GM19397 (cell line): ENCODE measurements around the gene GOLT1A.

Experiments
- ATAC-seq: cut with Tn5 transposase; IDR thresholded peaks from one replicate; pipeline ENCODE4 v1.9.1; 2021; ENCODE audit warnings: mild to moderate bottlenecking, moderate library complexity; ENCODE audit not compliant: unreplicated experiment

GOLT1A gene

DNA sequence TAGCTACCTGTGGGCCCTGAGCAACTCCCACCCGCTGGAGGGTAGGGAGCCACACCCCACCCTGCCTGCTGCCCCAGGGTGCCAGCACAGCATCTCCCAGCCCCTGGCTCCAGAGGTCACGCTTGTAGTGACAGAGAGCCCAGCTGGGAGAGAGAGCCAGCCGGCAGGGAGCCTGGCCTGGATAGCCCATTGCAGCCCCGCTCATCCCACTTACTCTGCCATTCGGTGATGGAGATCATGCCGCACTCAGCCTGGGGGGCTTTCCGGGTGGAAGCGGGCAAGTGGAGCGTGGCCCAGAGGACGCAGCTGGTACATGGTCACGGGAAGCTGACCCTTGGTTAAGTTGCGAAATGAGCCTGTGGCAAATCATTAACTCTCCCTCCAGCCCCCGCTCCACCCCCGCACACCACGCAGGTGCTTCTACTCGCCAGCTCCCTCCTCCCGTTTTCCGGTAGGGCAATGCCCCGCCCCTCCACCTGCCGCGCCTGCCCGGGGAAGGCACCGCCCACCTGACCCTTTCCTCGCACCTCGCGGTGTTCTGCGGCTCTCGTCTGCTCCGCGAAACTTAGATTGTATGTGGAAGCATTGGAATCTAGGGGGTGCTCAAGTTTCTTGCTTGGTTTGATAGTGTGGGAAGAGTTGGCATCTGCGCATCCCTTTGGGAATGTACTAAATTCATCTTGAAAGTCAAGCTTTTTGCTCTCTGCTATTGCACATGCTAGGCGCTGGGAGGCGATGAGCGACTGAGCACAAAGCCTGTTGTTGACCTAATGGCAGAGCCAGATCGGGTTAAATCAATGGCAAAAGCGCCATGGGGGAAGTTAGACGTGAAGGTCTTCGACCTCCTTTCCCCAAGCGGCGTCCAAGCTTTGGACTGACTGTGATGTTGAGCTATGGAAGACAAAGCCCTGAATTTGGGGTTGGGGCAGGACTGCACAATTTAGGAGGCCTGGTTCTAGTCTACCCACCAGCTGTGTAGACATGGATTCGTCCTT lies at the start of gene GOLT1A:
GOLT1A (minus strand) TSS at position 321 of the 995 bp plus-strand sequence; CDS start at position 239, 82 bp downstream.
- ATAC-seq = peak; percentile 72

DNA sequence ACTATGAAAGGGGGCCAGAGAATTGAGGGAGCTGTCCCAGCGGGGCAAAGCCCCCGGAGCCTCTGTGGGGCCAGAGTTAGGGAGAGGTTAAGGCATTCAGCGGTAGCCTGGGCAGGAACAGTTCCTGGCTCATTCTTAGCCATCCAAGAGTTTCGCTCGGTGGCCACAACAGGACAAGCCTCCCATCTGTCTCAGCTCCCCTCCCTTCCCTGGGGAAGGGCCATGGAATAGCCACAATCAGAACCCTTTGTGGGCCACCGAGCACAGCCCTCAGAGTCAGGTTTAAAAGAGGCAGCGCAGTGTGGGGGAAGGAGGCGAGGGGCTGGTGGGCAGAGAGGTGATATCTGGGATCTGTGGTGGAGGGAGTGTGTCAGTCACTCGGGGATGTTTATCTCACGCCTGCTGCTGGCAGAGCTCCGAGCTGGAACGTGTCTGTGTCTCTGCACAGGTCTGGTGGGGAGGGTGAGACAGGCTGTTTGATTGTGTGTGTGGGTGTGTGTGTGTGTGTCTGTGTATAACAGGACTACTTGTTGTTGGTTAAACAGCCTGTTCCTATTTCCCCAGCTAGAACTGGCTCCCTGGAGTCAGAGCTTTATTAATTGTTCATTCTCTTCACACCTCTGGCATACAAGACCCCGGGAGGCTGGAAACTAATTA lies 49.6 kb upstream of the GOLT1A start:
- no peak for ATAC-seq

GRCh38 chr1:204262506-204263253 lies 48.9 kb upstream of the GOLT1A start:
- ATAC-seq = no peak

DNA sequence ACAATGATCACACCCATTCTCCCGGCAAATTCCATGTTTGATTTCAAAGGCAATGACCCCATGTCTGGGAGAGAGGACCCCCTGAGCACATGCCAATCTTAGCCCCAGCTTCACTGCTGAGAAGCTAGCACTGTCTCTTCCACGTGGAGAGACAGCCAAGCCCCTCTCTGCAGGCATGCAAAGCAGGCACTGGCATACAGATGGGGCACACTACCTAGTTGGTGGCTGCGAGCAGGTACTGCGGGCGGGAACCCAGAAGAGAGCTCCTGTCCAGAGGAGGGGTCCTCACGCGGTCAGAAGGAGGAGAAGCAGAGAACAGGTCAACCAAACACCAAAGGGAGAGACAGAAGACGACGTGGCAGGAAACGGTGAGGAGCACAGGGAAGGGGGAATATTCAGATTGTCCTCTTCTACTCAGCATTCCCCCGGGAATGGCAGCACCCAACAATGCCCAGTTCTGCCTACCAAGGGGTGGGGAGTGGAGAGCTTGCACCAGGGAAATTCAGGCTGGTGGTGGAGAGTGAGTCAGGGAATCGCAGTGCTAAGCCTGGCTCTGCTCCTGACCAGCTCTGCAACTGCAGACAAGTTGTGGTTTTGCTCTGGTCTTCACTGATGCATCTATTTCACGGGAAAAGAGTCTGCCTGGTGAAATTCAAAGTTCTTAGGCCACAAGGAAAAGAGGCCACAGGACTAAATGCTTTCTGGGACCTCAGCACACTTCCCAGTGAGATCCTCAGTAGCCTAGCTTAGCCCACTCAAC lies 48.1 kb upstream of the GOLT1A start:
- ATAC-seq = no peak

DNA sequence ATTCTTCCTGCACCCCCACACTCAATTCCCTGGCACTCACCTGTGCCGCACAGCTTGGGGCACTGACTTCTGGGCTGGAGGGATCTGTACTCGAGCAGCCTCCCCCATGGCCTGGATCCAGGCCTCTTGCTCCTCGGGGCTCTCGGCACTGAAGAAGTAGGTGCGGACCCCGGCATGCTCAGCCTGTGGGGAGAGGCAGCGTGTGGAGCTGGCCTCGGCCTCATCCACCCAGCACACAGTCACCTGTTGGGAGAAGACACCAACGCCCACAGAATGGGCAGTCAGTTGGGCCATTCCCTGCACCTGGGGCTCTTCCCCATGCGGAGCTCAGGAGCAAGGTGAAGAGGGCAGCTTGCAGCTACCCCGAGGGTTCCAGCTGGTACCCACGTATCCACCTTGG lies 47.5 kb upstream of the GOLT1A start:
- ATAC-seq = no peak

DNA sequence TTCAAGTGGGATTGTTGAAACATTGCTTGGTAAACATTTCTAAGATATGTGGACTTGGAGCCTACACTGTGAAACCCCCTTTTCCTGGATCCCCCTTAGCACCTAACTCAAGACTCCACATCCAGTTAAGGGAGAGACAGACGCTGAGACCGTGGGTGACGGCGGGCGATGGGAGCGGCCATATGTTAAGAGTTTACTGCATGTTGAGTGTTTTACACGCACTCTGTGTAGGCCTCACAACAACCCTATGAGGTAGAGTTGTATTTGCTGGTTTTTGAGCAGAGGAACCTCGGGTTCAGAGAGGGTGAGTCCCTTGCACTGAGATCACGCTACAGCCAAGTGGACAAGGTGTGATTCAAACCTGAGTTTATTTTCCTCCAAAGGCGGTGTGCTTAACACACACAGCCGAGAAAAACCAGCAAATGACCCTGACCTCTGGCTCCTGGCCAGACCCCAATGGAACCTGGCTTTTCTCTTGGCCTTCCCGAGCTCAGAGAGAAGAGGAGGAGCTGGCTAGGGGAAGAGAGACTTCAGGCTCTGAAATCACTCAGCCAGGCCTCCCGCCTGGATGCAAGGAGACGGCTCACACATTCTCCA lies 46.9 kb upstream of the GOLT1A start:
- ATAC-seq = no peak

DNA sequence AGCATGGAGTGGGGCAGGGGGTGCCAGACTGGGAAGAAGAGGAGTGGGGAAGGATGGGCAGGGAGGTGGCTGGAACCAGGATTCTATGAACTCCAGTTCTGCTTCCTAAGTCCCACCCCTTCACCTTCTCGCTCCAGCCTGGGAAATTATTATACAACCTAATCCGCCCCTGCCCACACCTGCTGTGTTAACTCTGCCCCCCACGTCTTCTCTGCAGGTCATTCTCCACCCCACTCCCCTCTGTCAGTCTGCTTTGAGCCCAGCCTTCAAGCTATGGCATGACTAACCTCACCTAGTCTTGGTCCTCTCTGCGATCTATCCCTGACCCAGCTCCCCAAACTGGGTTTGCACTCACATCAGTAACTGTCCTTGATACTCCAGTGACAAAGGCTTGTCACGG lies 46.0 kb upstream of the GOLT1A start:
- no peak for ATAC-seq

- no peak for ATAC-seq
Observed at GRCh38 chr1:204259196-204259595, 45.4 kb upstream of the GOLT1A start.

DNA sequence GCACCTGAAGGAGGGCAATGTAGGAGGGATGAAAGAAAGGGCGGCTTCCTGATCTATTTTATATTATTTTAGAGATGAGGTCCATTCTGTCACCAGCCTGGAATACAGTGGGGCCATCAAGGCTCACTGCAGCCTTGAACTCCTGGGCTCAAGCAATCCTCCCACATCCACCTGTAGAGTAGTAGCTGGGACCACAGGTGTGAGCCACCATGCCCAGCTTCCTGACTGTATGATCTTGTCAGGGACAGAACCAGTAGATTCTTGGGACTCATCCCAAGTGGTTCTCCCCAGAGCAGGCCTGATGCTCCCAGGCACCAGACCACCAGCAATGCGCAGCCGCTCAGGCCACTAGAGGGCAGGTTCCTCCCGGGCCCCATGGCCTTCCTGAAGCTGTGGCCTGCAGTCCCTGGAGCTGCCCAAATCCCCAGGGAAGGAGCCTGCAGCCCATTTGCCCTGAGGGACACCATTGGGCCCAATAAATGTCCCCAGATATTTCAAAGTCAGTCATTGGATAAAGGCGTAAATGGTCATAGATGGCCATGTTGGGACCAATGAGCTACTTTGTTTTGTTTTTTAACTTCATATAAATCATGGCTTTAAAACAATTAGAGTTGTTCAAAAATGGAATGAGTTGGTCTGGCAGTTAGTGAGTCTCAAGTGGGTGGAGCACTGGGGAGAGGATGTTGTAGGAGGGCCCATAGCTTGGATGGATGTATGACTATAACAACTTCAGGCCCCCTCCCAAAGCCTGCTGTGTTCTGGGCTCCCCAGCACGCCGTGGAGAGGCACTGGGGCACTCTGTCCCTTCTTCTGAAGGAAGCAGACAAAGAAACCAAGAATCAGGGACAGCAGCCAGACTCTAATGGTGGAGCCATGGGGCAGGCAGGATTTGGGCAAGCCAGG lies 44.7 kb upstream of the GOLT1A start:
- ATAC-seq = no peak

DNA sequence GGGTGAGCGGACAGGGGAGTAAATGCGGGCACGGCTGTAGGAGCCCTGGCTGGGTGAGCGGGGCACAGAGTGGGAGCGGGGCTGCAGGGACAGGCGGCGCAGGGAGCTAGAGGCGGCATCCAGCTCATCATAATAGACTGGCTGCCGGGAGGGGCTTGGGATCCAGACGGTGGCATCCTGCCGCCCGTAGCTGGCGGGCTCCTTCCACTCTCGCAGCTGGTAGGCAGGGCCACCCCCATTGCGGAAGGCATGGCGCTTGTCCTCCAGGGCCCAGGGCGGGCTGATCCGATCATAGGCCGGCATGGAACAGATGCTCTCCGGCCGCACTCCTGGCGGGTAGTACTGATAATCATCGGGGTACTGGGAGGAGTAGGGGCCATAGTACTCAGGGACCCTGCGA lies 43.7 kb upstream of the GOLT1A start:
- no peak for ATAC-seq

- ATAC-seq = no peak
Observed at GRCh38 chr1:204256531-204256930, 42.7 kb upstream of the GOLT1A start.

GRCh38 chr1:204255966-204256365 lies 42.2 kb upstream of the GOLT1A start:
- no peak for ATAC-seq

GRCh38 chr1:204255225-204255624 lies 41.4 kb upstream of the GOLT1A start:
- no peak for ATAC-seq

DNA sequence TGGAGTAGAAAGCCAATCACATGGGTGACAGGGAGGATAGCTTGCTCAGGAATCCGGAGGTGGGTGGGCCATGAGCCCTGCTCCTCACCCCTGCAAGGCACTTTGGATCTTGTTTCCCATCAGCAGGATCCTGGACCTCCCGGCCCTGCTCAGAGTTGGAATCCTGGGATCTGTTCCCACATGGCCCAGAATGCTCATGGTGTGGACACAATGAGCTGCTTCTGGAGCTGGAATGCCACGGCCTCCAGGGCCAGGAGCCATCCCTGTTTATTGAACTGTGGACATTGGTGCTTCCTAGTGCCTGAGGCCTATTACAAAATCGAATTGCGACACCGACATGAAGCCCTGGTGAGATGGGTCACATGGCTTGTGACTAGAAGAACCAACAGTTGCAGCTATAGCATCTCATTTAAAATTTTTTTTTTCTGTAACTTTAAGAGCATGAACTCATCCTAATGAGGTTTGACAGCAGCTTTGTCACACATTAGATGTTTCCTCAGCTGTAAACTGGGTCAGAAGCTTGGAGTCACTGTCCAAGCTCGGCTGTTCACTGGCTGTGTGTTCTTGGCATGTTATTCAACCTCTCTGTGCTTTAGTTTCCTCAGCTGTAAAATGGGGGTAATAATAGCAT lies 40.4 kb upstream of the GOLT1A start:
- no peak for ATAC-seq

DNA sequence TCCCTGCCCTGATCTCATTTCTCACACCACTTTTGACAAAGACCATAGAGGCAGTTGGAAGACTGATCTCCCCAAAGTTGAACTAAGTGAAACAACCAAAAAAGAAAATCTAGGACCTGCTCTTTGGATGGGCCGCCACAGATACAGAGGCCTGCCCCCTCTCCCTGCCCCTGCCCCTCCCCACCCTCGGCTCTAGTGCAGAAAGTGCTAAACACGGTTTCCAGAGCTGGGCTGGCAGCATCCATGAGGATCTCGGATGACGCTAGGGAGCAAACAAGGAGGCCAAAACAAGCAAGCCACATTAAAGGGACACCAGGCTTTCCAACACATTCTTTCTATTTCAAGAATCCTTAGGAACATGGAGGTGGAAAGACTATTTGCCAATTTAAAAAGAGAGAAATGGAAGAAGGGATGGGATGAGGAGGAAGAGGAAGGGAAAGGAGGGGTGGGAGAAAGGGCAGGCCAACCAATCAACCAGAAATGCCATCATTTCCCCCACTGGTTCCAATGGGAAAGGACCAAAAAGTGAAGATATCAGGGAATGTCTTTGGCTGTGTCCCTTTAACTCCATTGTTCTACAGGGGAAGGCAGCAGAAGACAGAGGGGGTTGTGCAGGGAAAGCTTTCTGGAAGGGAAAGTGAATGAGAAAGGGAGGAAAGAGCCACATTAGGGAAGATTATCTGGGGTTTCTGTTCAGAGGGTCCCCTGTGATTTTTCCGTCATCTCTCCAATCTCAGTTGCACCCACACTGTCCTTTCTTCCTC lies 38.3 kb upstream of the GOLT1A start:
- no peak for ATAC-seq

GRCh38 chr1:204251286-204251685 lies 37.5 kb upstream of the GOLT1A start:
- ATAC-seq = no peak

- ATAC-seq = no peak
Observed at GRCh38 chr1:204250428-204251030, 36.7 kb upstream of the GOLT1A start.
